Subcutaneous adipose tissue (tissue), 4 donors: Measurements from ENCODE around the gene IZUMO2. TPM values are rescaled to one million over a fixed set of nuclear protein-coding genes. Genes with fewer than 3 reads are reported as not detected.

Experiments used
- CTCF ChIP-seq: fragments of 450-650 bp; IDR thresholded peaks from one replicate; pipeline ENCODE4 v1.5.1; 2016; ENCODE audit warnings: low read depth, mild to moderate bottlenecking, control low read depth, antibody characterized with exemption, moderate library complexity
- total RNA-seq, 4 donors: library from RNA; depleted of rRNA; stranded (reverse); fragments of >200 nt; gene quantifications; one replicate each; pipeline ENCODE4 v1.1.0, GENCODE V29; 2016

IZUMO2 gene
- total RNA-seq, 4 donors from 2014 or later: not detected

- no peak for TF ChIP-seq CTCF
Observed at GRCh38 chr19:50204081-50204428, 41.0 kb upstream of the IZUMO2 start.

GRCh38 chr19:50203281-50204080 lies 40.4 kb upstream of the IZUMO2 start, which contains the start of gene MYH14:
Gene MYH14, plus strand, starts transcription at chr19:50203622. Its CDS starts 6,744 bp downstream, at chr19:50210366.
- no peak for TF ChIP-seq CTCF

GRCh38 chr19:50202962-50203280 lies 39.8 kb upstream of the IZUMO2 start:
- no peak for TF ChIP-seq CTCF

- no peak for TF ChIP-seq CTCF
Observed at GRCh38 chr19:50202386-50202785, 39.3 kb upstream of the IZUMO2 start.

- no peak for TF ChIP-seq CTCF
Observed at GRCh38 chr19:50199259-50199555, 36.1 kb upstream of the IZUMO2 start.

- TF ChIP-seq CTCF: no peak
Observed at GRCh38 chr19:50198431-50199258, 35.6 kb upstream of the IZUMO2 start.

GRCh38 chr19:50197348-50197747 lies 34.3 kb upstream of the IZUMO2 start:
- no peak for TF ChIP-seq CTCF
